Suprapubic skin (tissue), 3 donors: ENCODE results near the gene C14orf132.
"Not testable (repeated sequence)": the region's sequence is repeated elsewhere in the genome, so short reads cannot be mapped to it uniquely, and the experiment has no call there.

Experiments
- CTCF ChIP-seq, 2 donors: fragments of 200-600 bp in 1 of 2; fragments of 450-650 bp in 1 of 2; sonication (generic) in 1 of 2; IDR thresholded peaks; one replicate each; pipeline ENCODE4 v1.5.1; 2016 to 2019; ENCODE audit warnings: antibody characterized with exemption in 2 of 2, mild to moderate bottlenecking in 1 of 2, moderate library complexity in 1 of 2
- POLR2A ChIP-seq, 2 donors: fragments of 450-650 bp; IDR thresholded peaks; one replicate each; pipeline ENCODE4 v1.6.1; 2017; ENCODE audit warnings: antibody characterized with exemption in 2 of 2, mild to moderate bottlenecking in 2 of 2, moderate library complexity in 2 of 2

GRCh38 chr14:96012757-96013156, 26.4 kb upstream of the C14orf132 start:
- not testable (repeated sequence) for TF ChIP-seq POLR2A, CTCF (IDR thresholded peaks at IDR 0.05)
